GM21515 (cell line): ENCODE results near the gene TBC1D19.
A peak's percentile ranks its signal among the peaks of the same experiment; 100 is the strongest.
"Not testable (repeated sequence)": the region's sequence is repeated elsewhere in the genome, so short reads cannot be mapped to it uniquely, and the experiment has no call there.

Experiments used
- ATAC-seq: cut with Tn5 transposase; IDR thresholded peaks from one replicate; pipeline ENCODE4 v1.9.1; 2021; ENCODE audit not compliant: unreplicated experiment

TBC1D19 gene

GRCh38 chr4:26679040-26679695 is 95.3 kb downstream of the TBC1D19 start:
- not testable (repeated sequence) for ATAC-seq

- no peak for ATAC-seq
Observed at GRCh38 chr4:26682436-26682835, 98.6 kb downstream of the TBC1D19 start.

GRCh38 chr4:26685250-26685649 is 101.4 kb downstream of the TBC1D19 start:
- ATAC-seq = no peak

GRCh38 chr4:26687728-26688127 is 103.8 kb downstream of the TBC1D19 start:
- ATAC-seq = no peak

GRCh38 chr4:26690506-26690905 is 106.6 kb downstream of the TBC1D19 start:
- no peak for ATAC-seq

GRCh38 chr4:26692014-26692726 is 108.3 kb downstream of the TBC1D19 start:
- ATAC-seq = no peak

GRCh38 chr4:26694131-26694530 is 110.2 kb downstream of the TBC1D19 start:
- ATAC-seq = not testable (repeated sequence)

- ATAC-seq = no peak
Observed at GRCh38 chr4:26700110-26700509, 116.2 kb downstream of the TBC1D19 start.

GRCh38 chr4:26701095-26701494 is 117.2 kb downstream of the TBC1D19 start:
- no peak for ATAC-seq

- ATAC-seq = no peak
Observed at GRCh38 chr4:26701786-26702227, 117.9 kb downstream of the TBC1D19 start.

- no peak for ATAC-seq
Observed at GRCh38 chr4:26707342-26707741, 123.5 kb downstream of the TBC1D19 start.

- ATAC-seq = no peak
Observed at GRCh38 chr4:26709246-26709645, 125.4 kb downstream of the TBC1D19 start.

GRCh38 chr4:26713563-26714151 is 129.8 kb downstream of the TBC1D19 start:
- ATAC-seq = no peak

- no peak for ATAC-seq
Observed at GRCh38 chr4:26715636-26716242, 131.9 kb downstream of the TBC1D19 start.

GRCh38 chr4:26717332-26717731 is 133.4 kb downstream of the TBC1D19 start:
- no peak for ATAC-seq

- ATAC-seq = no peak
Observed at GRCh38 chr4:26719954-26720552, 136.2 kb downstream of the TBC1D19 start.

- no peak for ATAC-seq
Observed at GRCh38 chr4:26721685-26722084, 137.8 kb downstream of the TBC1D19 start.

- ATAC-seq = peak; percentile 80
Observed at GRCh38 chr4:26723216-26723615, 139.3 kb downstream of the TBC1D19 start.

GRCh38 chr4:26724534-26724933 is 140.7 kb downstream of the TBC1D19 start:
- no peak for ATAC-seq

- ATAC-seq = no peak
Observed at GRCh38 chr4:26726655-26727387, 142.9 kb downstream of the TBC1D19 start.

- no peak for ATAC-seq
Observed at GRCh38 chr4:26727844-26728243, 144.0 kb downstream of the TBC1D19 start.
